GM10847 (cell line): Measurements from ENCODE around the gene HOXC10.

Experiments
- POLR2A ChIP-seq: IDR thresholded peaks from 2 replicates; pipeline ENCODE4 v1.6.1; 2011; ENCODE audit not compliant: insufficient read length; ENCODE audit errors: extremely low read depth

HOXC10 gene

DNA sequence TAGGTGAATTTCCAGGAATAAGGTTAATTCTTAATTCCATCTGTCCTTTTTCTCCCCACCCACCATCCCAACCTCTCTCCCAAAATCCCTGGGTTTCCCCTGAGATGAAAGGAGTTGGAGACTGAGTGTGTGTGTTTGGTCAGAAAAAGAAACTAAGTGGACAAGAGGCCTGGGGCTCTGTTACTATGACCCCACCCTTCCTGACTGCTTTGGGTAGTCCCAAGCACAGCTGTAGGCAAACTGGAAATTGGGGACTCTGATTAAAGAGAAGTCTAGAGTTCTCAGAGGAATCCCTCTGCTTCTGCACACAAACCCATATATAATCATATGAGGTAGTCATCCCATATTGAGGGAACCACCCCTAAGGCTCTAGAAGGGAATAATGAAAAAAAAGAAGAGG is 37.2 kb upstream of the HOXC10 start:
- TF ChIP-seq POLR2A, result no peak

DNA sequence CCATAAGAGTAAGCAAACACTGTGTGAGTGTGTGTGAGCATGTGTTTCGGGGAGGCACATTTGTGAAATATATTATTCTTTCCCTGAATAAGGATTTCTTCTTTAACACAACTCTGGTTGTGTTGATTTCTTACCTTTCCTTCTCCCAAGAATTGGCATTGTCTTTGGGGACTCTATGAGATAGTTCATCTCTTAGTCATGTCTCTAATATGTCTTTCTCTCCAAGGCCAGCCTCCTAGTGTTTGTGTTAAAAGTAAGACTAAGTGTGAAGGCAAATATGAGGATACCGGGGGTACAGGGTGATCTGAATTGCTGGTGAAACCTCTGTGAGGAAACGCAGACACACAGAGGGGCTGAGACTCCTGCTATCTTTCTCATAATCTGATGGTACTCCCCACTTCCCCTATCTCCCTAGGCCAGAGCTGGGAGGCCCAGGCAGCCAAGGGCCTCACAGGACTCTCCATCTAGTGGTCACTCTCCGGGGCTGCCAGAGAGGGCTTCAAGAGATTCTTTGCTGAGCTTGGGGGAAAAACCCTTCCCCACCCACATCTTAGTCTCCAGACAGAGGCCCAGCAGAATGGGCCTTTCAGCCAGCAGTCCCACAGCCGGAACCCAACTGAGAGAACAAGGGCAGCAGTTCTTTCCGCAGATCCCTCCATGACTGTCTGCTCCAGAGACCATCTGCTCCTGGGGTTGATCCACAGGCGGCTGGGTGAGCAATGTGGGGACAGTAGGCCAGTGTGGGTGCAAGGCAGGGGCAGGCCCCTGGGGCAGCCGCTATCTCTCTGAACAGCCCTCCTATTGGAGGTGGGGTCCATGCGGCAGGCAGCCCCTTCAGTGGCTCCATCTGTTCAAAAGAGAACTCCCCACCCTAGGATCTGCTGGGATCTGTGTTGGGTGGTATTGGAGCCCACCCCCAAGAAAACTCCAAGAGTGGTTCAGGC is 36.0 kb upstream of the HOXC10 start:
- no peak for TF ChIP-seq POLR2A

DNA sequence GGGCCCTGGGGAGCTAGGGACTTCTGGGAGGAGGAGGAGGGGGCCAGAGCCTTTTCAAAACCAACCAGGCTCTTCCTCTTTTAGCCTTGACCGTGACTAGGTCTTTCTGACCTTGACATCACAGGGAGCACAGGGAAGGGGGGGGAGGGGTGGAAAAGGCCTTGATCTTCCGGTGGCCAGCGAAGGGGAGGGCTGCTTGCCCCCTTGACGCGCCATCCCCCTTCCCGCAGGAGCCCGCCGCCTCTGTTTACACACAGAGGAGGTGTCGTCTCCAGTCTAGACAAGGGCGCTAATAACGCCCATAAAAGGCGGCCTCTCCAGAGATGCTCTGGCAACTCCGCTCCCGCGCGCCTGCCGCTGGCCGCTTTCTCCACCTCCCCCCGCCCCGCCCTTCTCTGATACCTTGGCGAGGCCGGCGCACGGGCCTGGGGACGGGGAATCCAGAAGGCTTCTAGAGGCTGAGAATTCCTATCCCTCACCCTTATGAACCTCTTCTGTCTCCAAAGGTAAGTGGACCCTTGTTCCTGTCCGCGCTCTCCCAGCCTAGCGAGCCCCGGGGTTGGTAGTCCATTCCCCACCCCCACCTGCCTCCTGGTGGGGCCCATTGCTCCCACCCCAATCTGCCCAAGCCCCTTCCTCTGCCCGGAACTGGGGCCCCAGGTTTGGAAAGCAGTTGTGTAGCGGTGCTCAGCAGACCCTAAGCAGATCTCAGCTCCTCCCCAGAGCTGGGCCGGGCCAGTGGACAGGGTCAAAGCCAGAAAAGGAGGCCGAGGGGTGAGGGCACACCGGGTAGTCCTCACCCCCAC is 35.1 kb upstream of the HOXC10 start:
- TF ChIP-seq POLR2A, result no peak

DNA sequence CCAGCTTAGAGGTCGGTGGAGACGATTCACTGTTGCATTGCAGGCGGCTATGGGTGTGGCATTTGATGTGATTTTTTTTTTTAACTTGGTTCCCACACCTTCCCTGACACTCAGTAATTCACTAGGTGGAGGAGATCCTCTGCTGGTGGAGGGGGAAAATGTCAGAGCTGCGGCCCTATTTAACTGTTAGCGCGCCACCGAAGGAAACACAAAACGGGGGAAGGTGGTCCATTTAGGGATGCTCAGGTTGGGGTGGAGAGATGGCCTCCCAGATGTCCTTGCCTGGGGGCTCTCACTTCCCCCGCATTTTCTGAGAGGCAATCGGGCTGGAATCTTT is 34.5 kb upstream of the HOXC10 start:
- TF ChIP-seq POLR2A, result no peak

DNA sequence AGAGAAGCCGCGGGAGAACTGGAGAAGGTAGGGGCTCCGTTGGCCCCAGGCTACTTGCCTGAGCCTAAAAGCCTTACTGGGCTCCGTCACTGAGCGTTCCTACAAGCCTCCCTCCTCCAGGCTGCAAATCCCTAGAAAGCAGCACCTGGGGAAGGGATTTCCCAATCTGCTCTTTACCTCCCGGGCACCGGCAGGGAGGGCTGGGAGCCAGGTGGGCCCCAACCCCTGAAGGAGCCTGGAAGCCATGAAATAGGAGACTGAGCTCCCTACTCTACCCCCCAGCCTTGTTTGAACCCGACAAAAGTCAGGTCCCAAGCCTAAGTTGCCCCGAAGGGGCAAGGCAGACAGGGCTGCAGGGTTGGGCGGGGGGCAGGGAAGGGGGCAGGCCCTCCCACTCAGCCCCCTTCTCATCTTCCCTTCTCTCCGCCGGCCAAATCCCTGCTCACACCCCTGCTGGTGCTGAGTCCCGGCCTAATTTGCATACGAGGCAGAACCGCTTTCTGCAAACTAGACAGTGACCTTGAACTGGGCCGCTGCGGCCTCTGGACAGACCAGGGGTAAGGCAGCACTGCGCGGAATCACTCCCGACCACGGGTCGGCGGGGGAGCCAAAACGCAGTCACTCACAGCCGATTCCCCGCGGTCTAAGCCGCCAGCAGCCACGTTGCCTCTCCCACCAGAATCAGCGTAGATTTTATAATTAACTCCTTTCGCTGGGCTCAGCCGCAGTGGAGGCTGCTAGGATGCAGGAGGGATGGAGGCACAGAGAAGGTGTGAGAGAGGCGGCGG is 34.0 kb upstream of the HOXC10 start:
- no peak for TF ChIP-seq POLR2A

DNA sequence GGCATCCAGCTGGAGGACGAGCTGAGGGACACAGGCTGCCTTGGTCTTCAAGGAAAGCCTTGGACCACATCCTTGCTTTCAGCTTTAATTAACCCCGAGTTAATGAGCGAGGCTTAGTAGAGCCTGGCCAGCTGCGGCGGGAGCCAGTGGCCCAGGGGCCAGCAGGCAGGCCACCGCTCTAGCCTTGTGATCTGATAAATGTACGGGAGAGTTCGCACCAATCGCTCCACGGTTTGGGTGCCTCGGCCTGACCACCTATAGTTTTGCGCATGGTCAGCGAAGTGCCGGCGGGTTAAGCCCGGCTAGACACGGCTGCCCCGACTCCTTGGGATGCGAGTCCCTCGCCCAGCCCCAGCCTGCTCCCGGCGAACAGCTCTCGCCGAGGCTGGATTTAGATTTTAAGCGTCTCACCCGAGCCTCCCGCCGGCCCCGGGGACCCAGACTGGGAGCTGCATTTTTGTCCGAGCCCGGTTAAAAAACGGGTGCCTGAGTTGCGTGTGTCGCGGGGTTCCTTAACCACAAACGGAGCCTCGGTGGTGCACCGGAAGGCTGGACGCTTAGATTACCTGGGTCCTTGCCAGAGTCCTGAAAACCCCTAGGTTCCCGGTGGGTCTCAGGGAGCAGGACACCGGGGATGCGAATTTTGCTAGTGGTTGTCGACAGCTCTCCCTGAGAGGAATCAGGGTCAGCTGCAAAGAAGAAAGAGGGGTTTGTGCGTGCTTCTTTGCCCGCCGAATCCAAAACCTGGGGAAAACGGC is 33.2 kb upstream of the HOXC10 start:
- no peak for TF ChIP-seq POLR2A

DNA sequence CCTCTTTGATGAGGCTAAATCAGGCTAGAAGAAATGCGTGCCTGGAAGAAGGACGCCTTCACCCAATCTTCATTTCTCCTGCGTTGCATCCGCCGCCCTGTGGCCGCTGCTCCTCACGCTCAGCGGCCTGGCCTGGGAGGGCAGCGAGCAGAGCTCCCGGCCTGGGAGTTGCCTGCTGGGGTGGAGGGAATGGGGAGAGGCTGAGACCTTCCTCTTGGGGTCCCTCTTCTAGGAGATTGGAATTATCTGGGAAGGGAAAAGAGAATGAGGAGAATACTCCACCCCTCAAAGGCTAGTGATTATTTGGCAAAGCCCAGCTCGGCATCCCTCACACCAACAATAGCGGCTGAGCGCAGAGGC is 32.6 kb upstream of the HOXC10 start:
- TF ChIP-seq POLR2A, result no peak

DNA sequence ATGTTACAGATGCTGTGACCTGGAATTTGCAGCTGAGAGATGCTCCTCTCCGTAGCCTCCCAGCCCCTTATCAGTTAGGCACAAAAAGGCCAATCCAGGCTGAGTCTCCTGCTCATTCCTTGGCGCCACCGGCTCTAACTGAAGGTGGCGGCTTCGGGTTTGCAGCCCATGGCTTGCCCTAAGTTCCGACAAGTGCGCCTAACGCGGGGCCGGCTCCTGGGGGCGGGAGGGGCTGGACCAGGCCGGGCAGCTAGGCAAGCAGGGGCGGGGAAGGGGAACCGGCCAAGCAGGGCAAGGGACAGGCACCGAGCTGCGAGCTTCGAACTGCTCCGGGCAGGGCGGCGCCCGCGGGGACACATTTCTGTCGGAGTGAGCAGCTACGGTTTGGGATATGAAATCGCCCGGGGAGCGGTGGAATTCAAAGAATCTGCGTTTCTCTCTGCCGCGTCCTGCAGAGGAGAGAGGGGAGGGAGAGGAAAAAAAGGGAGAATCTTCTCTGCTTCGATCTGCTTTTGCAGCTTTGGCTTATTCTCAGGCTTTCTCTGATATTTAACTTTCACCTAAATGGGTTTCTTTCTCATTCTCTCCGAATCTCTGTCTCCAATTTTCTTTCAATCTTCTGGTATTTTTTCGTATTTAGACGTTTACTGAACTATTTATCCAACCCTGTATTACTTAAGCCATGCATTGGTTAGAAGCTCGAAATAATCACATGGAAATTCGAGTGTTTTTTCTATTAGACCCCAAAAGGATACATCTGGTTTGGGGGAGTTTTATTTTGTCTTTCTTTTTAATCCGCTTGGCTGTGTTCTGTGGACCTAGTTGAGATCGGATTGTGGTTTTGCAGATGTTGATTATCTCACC is 31.8 kb upstream of the HOXC10 start:
- no peak for TF ChIP-seq POLR2A

DNA sequence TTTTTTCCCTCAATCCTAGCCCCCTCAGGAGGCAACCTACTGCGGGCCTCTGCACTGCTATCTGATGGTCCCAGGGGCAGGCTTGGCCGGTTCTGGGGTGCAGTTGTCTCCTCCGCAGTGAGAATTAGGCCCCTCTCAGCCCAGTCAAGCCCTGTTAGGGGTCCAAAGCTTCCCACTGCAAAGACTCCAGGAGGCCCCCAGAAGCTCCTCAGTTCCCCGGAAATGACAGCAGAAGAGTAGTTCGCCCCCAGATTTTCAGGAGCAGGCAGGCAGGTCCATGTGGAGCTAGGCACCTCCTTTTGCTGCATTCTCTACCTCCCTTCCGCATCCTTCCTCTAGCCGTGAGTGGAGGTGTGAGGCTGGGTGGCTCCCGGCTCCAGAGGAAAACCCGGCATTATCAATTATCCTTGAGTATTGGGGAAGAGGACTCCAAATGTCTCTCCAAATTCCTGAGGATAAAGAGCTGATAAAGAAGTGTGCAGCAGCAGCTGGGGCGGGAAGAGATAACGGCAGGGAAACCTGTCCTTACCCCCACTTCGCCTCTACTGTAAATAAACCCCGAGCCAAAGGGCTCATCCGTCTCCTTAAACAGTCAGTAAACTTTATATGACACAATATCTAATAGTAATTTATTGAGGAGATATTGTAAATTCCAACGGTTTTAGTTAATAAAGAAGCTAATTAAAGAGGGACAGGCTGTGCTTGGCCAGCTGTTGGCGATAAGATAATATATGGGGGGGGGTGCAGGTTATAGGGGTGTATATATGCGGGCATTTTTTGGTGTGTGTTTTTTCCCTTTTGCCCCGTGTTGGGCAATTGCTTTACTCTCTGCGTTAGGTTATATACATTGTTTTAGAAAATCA is 30.9 kb upstream of the HOXC10 start:
- TF ChIP-seq POLR2A, result no peak

DNA sequence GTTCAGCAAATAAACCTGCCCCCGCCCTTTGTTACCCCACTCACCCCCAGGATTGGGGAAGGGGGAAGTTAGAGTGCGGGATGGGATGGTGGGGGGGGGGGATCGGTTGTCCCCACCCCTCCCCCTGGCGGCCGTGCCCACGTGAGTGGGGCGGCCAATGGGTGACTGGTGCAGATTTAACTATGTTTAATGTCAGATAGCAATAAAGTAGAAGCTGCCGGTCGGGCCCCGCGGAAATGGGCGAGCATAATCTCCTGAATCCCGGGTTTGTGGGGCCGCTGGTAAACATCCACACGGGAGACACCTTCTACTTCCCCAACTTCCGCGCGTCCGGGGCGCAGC is 30.3 kb upstream of the HOXC10 start, which contains the start of gene HOXC12:
Gene HOXC12 (plus strand): TSS at position 210 of the 342 bp plus-strand sequence. CDS start 27 bp downstream, at position 237.
- no peak for TF ChIP-seq POLR2A

DNA sequence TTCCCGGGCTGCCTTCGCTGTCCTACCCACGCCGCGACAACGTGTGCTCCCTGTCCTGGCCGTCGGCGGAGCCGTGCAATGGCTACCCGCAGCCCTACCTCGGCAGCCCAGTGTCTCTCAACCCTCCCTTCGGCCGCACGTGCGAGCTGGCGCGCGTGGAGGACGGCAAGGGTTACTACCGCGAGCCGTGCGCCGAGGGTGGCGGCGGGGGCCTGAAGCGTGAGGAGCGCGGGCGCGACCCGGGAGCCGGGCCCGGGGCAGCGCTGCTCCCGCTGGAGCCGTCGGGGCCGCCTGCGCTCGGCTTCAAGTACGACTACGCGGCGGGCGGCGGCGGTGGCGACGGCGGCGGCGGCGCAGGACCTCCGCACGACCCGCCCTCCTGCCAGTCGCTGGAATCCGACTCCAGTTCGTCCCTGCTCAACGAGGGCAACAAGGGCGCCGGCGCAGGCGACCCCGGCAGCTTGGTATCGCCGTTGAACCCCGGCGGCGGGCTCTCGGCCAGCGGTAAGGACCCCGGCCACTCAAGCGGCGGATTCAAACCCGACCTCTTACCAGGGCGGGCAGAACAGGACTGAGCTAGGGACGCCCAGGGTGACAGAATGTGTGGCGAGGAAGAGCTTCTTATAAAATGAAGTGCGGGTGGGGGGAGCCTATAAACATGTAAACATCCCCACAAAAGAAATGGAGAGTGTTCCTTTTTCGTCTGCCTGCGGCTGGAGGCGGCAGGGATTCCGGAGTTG is 29.7 kb upstream of the HOXC10 start:
- no peak for TF ChIP-seq POLR2A

DNA sequence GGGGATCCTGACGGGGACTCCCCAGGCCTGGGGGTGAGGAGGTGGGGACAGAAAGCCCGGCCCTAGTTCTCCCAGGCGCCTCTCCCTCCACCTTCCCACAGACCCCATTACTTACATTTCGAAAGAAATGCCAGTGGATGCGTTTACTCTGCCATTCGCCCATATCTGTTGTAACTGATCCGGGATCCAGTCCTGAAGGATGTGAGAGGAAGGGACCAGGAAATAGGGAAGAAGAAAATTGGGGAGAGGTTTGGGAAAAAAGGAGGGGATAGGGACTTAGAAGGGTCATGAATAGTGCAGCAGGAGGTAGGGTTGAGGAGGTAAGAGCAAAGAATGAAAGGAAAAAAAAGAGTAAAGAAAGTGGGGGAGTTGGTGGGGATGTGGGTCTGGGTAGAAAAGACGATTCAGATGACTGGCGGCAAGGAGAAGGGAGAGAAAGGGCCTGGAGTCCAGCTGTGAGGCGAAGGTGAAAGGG is 29.1 kb upstream of the HOXC10 start:
- no peak for TF ChIP-seq POLR2A
